SK-N-SH treated with all-trans-retinoic acid at 6 μM for 48 hours (cell line): ENCODE measurements around the gene NAALADL2.

Source experiments
- ARNTL ChIP-seq: fragments of 450-650 bp; formaldehyde crosslinking; IDR thresholded peaks from 2 replicates; pipeline ENCODE4 v1.5.0; 2020; ENCODE audit warnings: low read depth, mild to moderate bottlenecking, moderate library complexity, borderline replicate concordance
- ESRRG ChIP-seq: fragments of 250-450 bp; sonication (Bioruptor Pico); IDR thresholded peaks from 2 replicates; pipeline ENCODE4 v1.6.1; 2021; ENCODE audit warnings: mild to moderate bottlenecking
- GLIS3 ChIP-seq: fragments of 250-450 bp; sonication (Bioruptor Pico); IDR thresholded peaks from 2 replicates; pipeline ENCODE4 v1.5.0; 2020; ENCODE audit warnings: mild to moderate bottlenecking, moderate library complexity
- OSR1 ChIP-seq: fragments of 250-450 bp; sonication (Bioruptor Pico); IDR thresholded peaks from 2 replicates; pipeline ENCODE4 v1.8.0; 2022; ENCODE audit warnings: moderate library complexity, mild to moderate bottlenecking, inconsistent platforms
- RARB ChIP-seq: fragments of 250-450 bp; sonication (Bioruptor Pico); IDR thresholded peaks from 2 replicates; pipeline ENCODE4 v1.8.0; 2021; ENCODE audit warnings: mild to moderate bottlenecking, moderate library complexity
- TOX ChIP-seq: fragments of 250-450 bp; sonication (Bioruptor Pico); IDR thresholded peaks from 2 replicates; pipeline ENCODE4 v1.8.0; 2021; ENCODE audit warnings: mild to moderate bottlenecking, moderate library complexity, borderline replicate concordance
- ZC3H10 ChIP-seq: fragments of 250-450 bp; sonication (Bioruptor Pico); IDR thresholded peaks from 2 replicates; pipeline ENCODE4 v1.5.1; 2021; ENCODE audit warnings: mild to moderate bottlenecking, moderate library complexity
- ZFP3 ChIP-seq: fragments of 250-450 bp; sonication (Bioruptor Pico); IDR thresholded peaks from 2 replicates; pipeline ENCODE4 v1.5.0; 2020; ENCODE audit warnings: mild to moderate bottlenecking, moderate library complexity
- ZFP30 ChIP-seq: fragments of 450-650 bp; formaldehyde crosslinking; IDR thresholded peaks from 2 replicates; pipeline ENCODE4 v1.5.0; 2022; ENCODE audit warnings: mild to moderate bottlenecking, moderate library complexity
- ZNF70 ChIP-seq: fragments of 450-650 bp; formaldehyde crosslinking; IDR thresholded peaks from 2 replicates; pipeline ENCODE4 v1.5.0; 2020; ENCODE audit warnings: mild to moderate bottlenecking, moderate library complexity
- TF ChIP-seq, protein P1 (sequence below): fragments of 250-450 bp; sonication (Bioruptor Pico); IDR thresholded peaks from 2 replicates; pipeline ENCODE4 v1.8.0; 2020; ENCODE audit warnings: mild to moderate bottlenecking, moderate library complexity, borderline replicate concordance

DNA sequence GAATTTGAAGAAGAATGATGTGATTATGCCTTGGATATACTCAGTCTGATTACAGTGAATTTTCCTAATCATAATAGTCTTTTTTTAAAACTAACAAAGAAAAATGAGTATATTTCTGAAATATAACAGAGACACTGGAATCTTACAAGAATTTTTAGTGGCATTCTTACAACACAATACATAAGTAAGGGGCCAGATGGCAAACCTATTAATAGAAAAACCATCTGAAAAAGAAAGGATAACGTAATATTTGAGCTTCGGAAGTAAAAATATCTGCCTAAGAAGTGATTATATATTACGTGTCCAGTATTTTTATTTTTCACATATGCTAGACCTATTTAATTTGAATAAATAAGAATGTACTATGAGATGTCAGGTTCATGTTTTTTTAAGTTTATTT, 452.8 kb downstream of the NAALADL2 start:
- TF ChIP-seq ARNTL (no peak), ZFP30 (CRISPR knock-in tag) (no peak), OSR1 (CRISPR knock-in tag) (no peak), RARB (CRISPR knock-in tag) (no peak), ZC3H10 (CRISPR knock-in tag) (no peak), ZFP3 (CRISPR knock-in tag) (no peak), TOX (CRISPR knock-in tag) (no peak), ZNF70 (CRISPR knock-in tag) (no peak), GLIS3 (CRISPR knock-in tag) (no peak), ESRRG (CRISPR knock-in tag) (no peak)
- TF ChIP-seq, protein P1, sequence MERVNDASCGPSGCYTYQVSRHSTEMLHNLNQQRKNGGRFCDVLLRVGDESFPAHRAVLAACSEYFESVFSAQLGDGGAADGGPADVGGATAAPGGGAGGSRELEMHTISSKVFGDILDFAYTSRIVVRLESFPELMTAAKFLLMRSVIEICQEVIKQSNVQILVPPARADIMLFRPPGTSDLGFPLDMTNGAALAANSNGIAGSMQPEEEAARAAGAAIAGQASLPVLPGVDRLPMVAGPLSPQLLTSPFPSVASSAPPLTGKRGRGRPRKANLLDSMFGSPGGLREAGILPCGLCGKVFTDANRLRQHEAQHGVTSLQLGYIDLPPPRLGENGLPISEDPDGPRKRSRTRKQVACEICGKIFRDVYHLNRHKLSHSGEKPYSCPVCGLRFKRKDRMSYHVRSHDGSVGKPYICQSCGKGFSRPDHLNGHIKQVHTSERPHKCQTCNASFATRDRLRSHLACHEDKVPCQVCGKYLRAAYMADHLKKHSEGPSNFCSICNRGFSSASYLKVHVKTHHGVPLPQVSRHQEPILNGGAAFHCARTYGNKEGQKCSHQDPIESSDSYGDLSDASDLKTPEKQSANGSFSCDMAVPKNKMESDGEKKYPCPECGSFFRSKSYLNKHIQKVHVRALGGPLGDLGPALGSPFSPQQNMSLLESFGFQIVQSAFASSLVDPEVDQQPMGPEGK (CRISPR knock-in tag): no peak
